HCT116 (cell line): ENCODE results near the gene COL28A1.

Experiments used
- CEBPB ChIP-seq: IDR thresholded peaks from 2 replicates; pipeline ENCODE4 v1.6.1; 2012; ENCODE audit warnings: low read depth
- EZH2 ChIP-seq: fragments of 200-600 bp; sonication (generic); IDR thresholded peaks from 2 replicates; pipeline ENCODE4 v1.6.1; 2017; ENCODE audit warnings: antibody characterized with exemption, mixed run types
- EZH2phosphoT487 ChIP-seq: fragments of 200-600 bp; IDR thresholded peaks from 2 replicates; pipeline ENCODE4 v1.6.1; 2018; ENCODE audit warnings: antibody characterized with exemption, borderline replicate concordance
- MAX ChIP-seq: IDR thresholded peaks from 2 replicates; pipeline ENCODE4 v1.6.1; 2012
- POLR2A ChIP-seq: IDR thresholded peaks from 2 replicates; pipeline ENCODE4 v1.7.0; 2011; ENCODE audit warnings: borderline replicate concordance; ENCODE audit not compliant: insufficient read depth, insufficient read length; ENCODE audit errors: extremely low read depth
- POLR2AphosphoS5 ChIP-seq: IDR thresholded peaks from 2 replicates; pipeline ENCODE4 v1.6.1; 2011; ENCODE audit warnings: mild to moderate bottlenecking, low read depth, low read length, moderate library complexity
- REST ChIP-seq: IDR thresholded peaks from 2 replicates; pipeline ENCODE4 v1.6.1; 2012; ENCODE audit warnings: low read depth
- SIN3A ChIP-seq: IDR thresholded peaks from 2 replicates; pipeline ENCODE4 v1.6.1; 2012; ENCODE audit warnings: low read depth
- TCF7L2 ChIP-seq: IDR thresholded peaks from 2 replicates; pipeline ENCODE4 v1.7.0; 2011; ENCODE audit warnings: borderline replicate concordance, inconsistent platforms; ENCODE audit not compliant: insufficient read depth, insufficient read length; ENCODE audit errors: extremely low read depth
- ZFX ChIP-seq: fragments of 450-650 bp; IDR thresholded peaks from 2 replicates; pipeline ENCODE4 v1.6.1; 2017
- ZNF274 ChIP-seq: fragments of 200-500 bp; sonication (Bioruptor generic); IDR thresholded peaks from 2 replicates; pipeline ENCODE4 v1.6.1; 2014; ENCODE audit warnings: mild to moderate bottlenecking, low read depth, low read length, inconsistent platforms
- TF ChIP-seq, protein P1 (sequence below), 3 experiments: fragments of 200-600 bp in 1 of 3; sonication (generic) in 1 of 3; IDR thresholded peaks in 2 of 3; conservative IDR thresholded peaks in 1 of 3; 2 replicates each; pipeline ENCODE4 v1.5.1; 2012 to 2017; ENCODE audit warnings: low read depth in 2 of 3, low read length in 2 of 3, antibody characterized with exemption in 1 of 3, borderline replicate concordance in 1 of 3, control low read depth in 1 of 3, mild to moderate bottlenecking in 1 of 3, mixed read lengths in 1 of 3, mixed run types in 1 of 3, moderate library complexity in 1 of 3; ENCODE audit not compliant: insufficient read depth in 1 of 3
- TF ChIP-seq, protein P2 (sequence below): IDR thresholded peaks from 2 replicates; pipeline ENCODE4 v1.6.1; 2012

- TF ChIP-seq REST (no peak), ZNF274 (no peak), EZH2 (no peak), POLR2AphosphoS5 (no peak), POLR2A (no peak), TCF7L2 (no peak), MAX (no peak), ZFX (no peak), CEBPB (no peak), SIN3A (no peak), EZH2phosphoT487 (no peak)
- TF ChIP-seq, protein P1, sequence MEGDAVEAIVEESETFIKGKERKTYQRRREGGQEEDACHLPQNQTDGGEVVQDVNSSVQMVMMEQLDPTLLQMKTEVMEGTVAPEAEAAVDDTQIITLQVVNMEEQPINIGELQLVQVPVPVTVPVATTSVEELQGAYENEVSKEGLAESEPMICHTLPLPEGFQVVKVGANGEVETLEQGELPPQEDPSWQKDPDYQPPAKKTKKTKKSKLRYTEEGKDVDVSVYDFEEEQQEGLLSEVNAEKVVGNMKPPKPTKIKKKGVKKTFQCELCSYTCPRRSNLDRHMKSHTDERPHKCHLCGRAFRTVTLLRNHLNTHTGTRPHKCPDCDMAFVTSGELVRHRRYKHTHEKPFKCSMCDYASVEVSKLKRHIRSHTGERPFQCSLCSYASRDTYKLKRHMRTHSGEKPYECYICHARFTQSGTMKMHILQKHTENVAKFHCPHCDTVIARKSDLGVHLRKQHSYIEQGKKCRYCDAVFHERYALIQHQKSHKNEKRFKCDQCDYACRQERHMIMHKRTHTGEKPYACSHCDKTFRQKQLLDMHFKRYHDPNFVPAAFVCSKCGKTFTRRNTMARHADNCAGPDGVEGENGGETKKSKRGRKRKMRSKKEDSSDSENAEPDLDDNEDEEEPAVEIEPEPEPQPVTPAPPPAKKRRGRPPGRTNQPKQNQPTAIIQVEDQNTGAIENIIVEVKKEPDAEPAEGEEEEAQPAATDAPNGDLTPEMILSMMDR (IDR thresholded peaks at IDR 0.05 in 2 of 3, conservative IDR thresholded peaks at IDR 0.05 in 1 of 3; ENCODE audit: borderline replicate concordance in 1 of 3, insufficient read depth in 1 of 3, low read depth in 2 of 3, low read length in 2 of 3) = no peak
- TF ChIP-seq, protein P2, sequence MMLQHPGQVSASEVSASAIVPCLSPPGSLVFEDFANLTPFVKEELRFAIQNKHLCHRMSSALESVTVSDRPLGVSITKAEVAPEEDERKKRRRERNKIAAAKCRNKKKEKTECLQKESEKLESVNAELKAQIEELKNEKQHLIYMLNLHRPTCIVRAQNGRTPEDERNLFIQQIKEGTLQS = no peak
Measured at GRCh38 chr7:7516662-7517061, 19.0 kb downstream of the COL28A1 start.
